ENCODE measurements around the gene MAD1L1. TPM values are rescaled to one million over a fixed set of nuclear protein-coding genes. Genes with fewer than 3 reads are reported as not detected.

Gene MAD1L1
- total RNA-seq, 1 donor from 2014 or later = 59.6 TPM

- H3K27me3 ChIP-seq = no peaks in the 10 kb centered on the region
- peak overlapping the region; percentile 74 to 91 for H3K4me3 ChIP-seq
- peaks cover 13 to 18% of the 10 kb centered on the region in 2 donors for H3K36me3 ChIP-seq
- no peak for TF ChIP-seq CTCF (IDR thresholded peaks at IDR 0.05)
- H3K4me1 ChIP-seq = peaks cover 3 to 16% of the 10 kb centered on the region in 2 donors
- intact Hi-C loops (cut with DNase I) = loop anchor here (2.0 to 5.0 kb wide), 3 partner anchors 70 to 160 kb away; partner anchors contain the start of genes CHST12, EIF3B and SNX8
- no peak for DNase-seq (ENCODE audit: low spot score in 2 of 2)
- H3K27ac ChIP-seq = peak overlapping the region; percentile 27 to 52
- H3K9me3 ChIP-seq = no peaks in the 10 kb centered on the region
These were observed 10.0 kb upstream of the MAD1L1 start for GRCh38 chr7:2242541-2243429.

- intact Hi-C loops (cut with DNase I) = loop anchor here (2.0 to 5.0 kb wide), 3 partner anchors 70 to 161 kb away; partner anchors contain the start of genes CHST12, EIF3B and SNX8
- Histone ChIP-seq H3K27ac (peak within 1 kb of the TSS; percentile 27 to 52), H3K9me3 (no peaks in the 10 kb centered on the region), H3K4me1 (peaks cover 3 to 16% of the 10 kb centered on the region in 2 donors), H3K36me3 (peaks cover 14 to 27% of the 10 kb centered on the region in 2 donors), H3K4me3 (peak within 1 kb of the TSS; percentile 74 to 91), H3K27me3 (no peaks in the 10 kb centered on the region)
- DNase-seq (ENCODE audit: low spot score in 2 of 2) = peak; percentile 16 to 92
- no peak for TF ChIP-seq CTCF (IDR thresholded peaks at IDR 0.05)
These were observed 9.1 kb upstream of the MAD1L1 start, which contains the start of the genes MRM2 and NUDT1 for GRCh38 chr7:2241580-2242540. TSS of gene MRM2 (minus strand) at chr7:2242205. CDS start at chr7:2242169, 36 bp downstream. TSS of gene NUDT1 (plus strand) at chr7:2242226. CDS start at chr7:2244575, 2,349 bp downstream.

GRCh38 chr7:2239242-2239641 is 6.5 kb upstream of the MAD1L1 start:
- H3K27ac ChIP-seq = no peak overlapping the region
- DNase-seq (ENCODE audit: low spot score in 2 of 2) = no peak
- no peaks in the 10 kb centered on the region for H3K27me3 ChIP-seq
- TF ChIP-seq CTCF (IDR thresholded peaks at IDR 0.05) = no peak
- intact Hi-C loops (cut with DNase I) = no loop called here
- H3K36me3 ChIP-seq = peaks cover 17 to 48% of the 10 kb centered on the region in 2 donors
- H3K4me1 ChIP-seq = peaks cover 3 to 16% of the 10 kb centered on the region in 2 donors
- no peaks in the 10 kb centered on the region for H3K9me3 ChIP-seq
- H3K4me3 ChIP-seq = no peak overlapping the region

GRCh38 chr7:2237109-2237602 is 4.4 kb upstream of the MAD1L1 start:
- intact Hi-C loops (cut with DNase I) = no loop called here
- no peaks in the 10 kb centered on the region for H3K27me3 ChIP-seq
- peak overlapping the region; percentile 23 to 42 for H3K27ac ChIP-seq
- no peak for TF ChIP-seq CTCF (IDR thresholded peaks at IDR 0.05)
- peaks cover 17 to 48% of the 10 kb centered on the region in 2 donors for H3K36me3 ChIP-seq
- no peaks in the 10 kb centered on the region for H3K9me3 ChIP-seq
- peak in 1 of 2 donors; percentile 24 for DNase-seq (ENCODE audit: low spot score in 2 of 2)
- H3K4me1 ChIP-seq = peaks cover 0 to 14% of the 10 kb centered on the region in 2 donors
- no peak overlapping the region for H3K4me3 ChIP-seq

GRCh38 chr7:2233926-2234325 is 1.2 kb upstream of the MAD1L1 start:
- no peak overlapping the region for H3K27ac ChIP-seq
- peaks cover 2 to 17% of the 10 kb centered on the region in 2 donors for H3K4me1 ChIP-seq
- no peaks in the 10 kb centered on the region for H3K27me3 ChIP-seq
- TF ChIP-seq CTCF (IDR thresholded peaks at IDR 0.05) = no peak
- peak overlapping the region in 1 of 2 donors; percentile 87 for H3K4me3 ChIP-seq
- intact Hi-C loops (cut with DNase I) = loop anchor here (5.0 kb wide), 2 partner anchors 57 to 662 kb away; partner anchors contain the start of gene PSMG3
- no peak for DNase-seq (ENCODE audit: low spot score in 2 of 2)
- H3K9me3 ChIP-seq = no peaks in the 10 kb centered on the region
- H3K36me3 ChIP-seq = peaks cover 12 to 40% of the 10 kb centered on the region in 2 donors

Measured in ascending aorta (tissue), 2 donors.